DOHH2 (cell line): Measurements from ENCODE around the gene CNPY3.

Source experiments
- H3F3A ChIP-seq: fragments of 200-600 bp; sonication (generic), shearing (Covaris generic); 2 replicates; pipeline ENCODE4 v1.6.0; 2016; ENCODE audit warnings: antibody characterized with exemption, mild to moderate bottlenecking; ENCODE audit not compliant: control insufficient read depth, insufficient read depth
- H3K27ac ChIP-seq: fragments of 200-600 bp; sonication (generic); 2 replicates; pipeline ENCODE4 v1.5.1; 2014; ENCODE audit warnings: low read depth, mild to moderate bottlenecking, low read length, moderate library complexity
- H3K27me3 ChIP-seq: fragments of 200-600 bp; sonication (generic); 2 replicates; pipeline ENCODE4 v1.6.1; 2014; ENCODE audit warnings: mild to moderate bottlenecking, low read length, mixed read lengths; ENCODE audit not compliant: control insufficient read depth
- H3K36me3 ChIP-seq: fragments of 200-600 bp; sonication (generic); 2 replicates; pipeline ENCODE4 v1.6.1; 2014; ENCODE audit warnings: mild to moderate bottlenecking, low read length, moderate library complexity, mixed read lengths; ENCODE audit not compliant: control insufficient read depth
- H3K4me1 ChIP-seq: fragments of 200-600 bp; sonication (generic); 2 replicates; pipeline ENCODE4 v1.6.1; 2014; ENCODE audit warnings: mild to moderate bottlenecking, low read length, mixed read lengths; ENCODE audit not compliant: control insufficient read depth
- H3K4me2 ChIP-seq: fragments of 200-600 bp; sonication (generic); 2 replicates; pipeline ENCODE4 v1.6.0; 2014; ENCODE audit warnings: mild to moderate bottlenecking, low read length, moderate library complexity
- H3K4me3 ChIP-seq: fragments of 200-600 bp; sonication (generic); 2 replicates; pipeline ENCODE4 v1.5.1; 2014; ENCODE audit warnings: mild to moderate bottlenecking, low read length, mixed read lengths
- H3K79me2 ChIP-seq: fragments of 200-600 bp; sonication (generic); 2 replicates; pipeline ENCODE4 v1.6.1; 2014; ENCODE audit warnings: mild to moderate bottlenecking, low read length, mixed read lengths; ENCODE audit not compliant: control insufficient read depth
- H3K9me2 ChIP-seq: fragments of 200-600 bp; sonication (generic); replicated peaks from 2 replicates; pipeline ENCODE4 v1.6.1; 2014; ENCODE audit warnings: mild to moderate bottlenecking, low read length, mixed read lengths; ENCODE audit not compliant: control insufficient read depth
- H3K9me3 ChIP-seq: fragments of 200-600 bp; sonication (generic); 2 replicates; pipeline ENCODE4 v1.6.1; 2014; ENCODE audit warnings: antibody characterized with exemption, low read length, mixed read lengths; ENCODE audit not compliant: control insufficient read depth, insufficient read depth
- H4K20me1 ChIP-seq: fragments of 200-600 bp; sonication (generic); 2 replicates; pipeline ENCODE4 v1.6.0; 2014; ENCODE audit warnings: low read depth, mild to moderate bottlenecking, antibody characterized with exemption, low read length, moderate library complexity; ENCODE audit not compliant: control insufficient read depth, insufficient read depth
- EZH2phosphoT487 ChIP-seq: fragments of 200-600 bp; sonication (generic); IDR thresholded peaks from 2 replicates; pipeline ENCODE4 v1.6.1; 2017; ENCODE audit warnings: borderline replicate concordance, mild to moderate bottlenecking, antibody characterized with exemption, low read length, moderate library complexity, mixed read lengths
- TF ChIP-seq, protein P1 (sequence below): fragments of 200-600 bp; sonication (generic); IDR thresholded peaks from one replicate; pipeline ENCODE4 v1.5.1; 2014; ENCODE audit warnings: antibody characterized with exemption, mild to moderate bottlenecking, low read depth, low read length; ENCODE audit not compliant: poor library complexity, severe bottlenecking

Gene CNPY3

DNA sequence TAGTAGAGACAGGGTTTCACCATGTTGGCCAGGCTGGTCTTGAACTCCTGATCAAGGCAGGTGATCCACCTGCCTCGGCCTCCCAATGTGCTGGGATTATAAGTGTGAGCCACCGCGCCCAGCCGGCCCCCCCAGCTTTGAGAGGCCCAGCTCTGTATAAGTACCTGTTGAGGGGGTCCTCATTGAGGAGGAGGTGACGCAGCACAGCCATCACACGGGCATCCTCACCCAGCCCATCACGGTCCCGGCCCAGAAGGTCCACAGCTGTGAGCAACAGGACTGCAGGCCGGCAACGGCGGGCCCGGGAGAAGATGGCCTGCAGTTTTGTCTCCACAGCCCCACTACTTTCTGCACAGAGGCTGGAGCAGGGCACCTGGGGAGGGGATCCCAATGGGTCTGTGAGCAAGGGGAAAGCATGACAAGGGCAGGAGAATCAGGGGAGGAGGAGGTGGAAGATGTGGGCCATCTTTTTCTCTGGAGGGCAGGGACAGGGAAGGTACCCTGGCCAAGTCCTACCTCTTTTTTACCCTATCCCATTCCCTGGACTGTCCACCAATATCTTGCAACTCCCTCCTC, 38.9 kb downstream of the CNPY3 start:
- peaks cover 55% of the 10 kb centered on the region for H3K36me3 ChIP-seq
- no peaks in the 10 kb centered on the region for H3K9me2 ChIP-seq
- H3K9me3 ChIP-seq, result no peaks in the 10 kb centered on the region
- no peaks in the 10 kb centered on the region; the same call in 1 of the 2 replicates for H4K20me1 ChIP-seq
- TF ChIP-seq, protein P1, sequence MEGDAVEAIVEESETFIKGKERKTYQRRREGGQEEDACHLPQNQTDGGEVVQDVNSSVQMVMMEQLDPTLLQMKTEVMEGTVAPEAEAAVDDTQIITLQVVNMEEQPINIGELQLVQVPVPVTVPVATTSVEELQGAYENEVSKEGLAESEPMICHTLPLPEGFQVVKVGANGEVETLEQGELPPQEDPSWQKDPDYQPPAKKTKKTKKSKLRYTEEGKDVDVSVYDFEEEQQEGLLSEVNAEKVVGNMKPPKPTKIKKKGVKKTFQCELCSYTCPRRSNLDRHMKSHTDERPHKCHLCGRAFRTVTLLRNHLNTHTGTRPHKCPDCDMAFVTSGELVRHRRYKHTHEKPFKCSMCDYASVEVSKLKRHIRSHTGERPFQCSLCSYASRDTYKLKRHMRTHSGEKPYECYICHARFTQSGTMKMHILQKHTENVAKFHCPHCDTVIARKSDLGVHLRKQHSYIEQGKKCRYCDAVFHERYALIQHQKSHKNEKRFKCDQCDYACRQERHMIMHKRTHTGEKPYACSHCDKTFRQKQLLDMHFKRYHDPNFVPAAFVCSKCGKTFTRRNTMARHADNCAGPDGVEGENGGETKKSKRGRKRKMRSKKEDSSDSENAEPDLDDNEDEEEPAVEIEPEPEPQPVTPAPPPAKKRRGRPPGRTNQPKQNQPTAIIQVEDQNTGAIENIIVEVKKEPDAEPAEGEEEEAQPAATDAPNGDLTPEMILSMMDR, result no peak
- no peak for TF ChIP-seq EZH2phosphoT487
- no peaks in the 10 kb centered on the region for H3K27me3 ChIP-seq
- no peak overlapping the region for H3K4me2 ChIP-seq
- no peaks in the 10 kb centered on the region for H3F3A ChIP-seq
- no peaks in the 10 kb centered on the region for H3K4me1 ChIP-seq
- peaks cover 3% of the 10 kb centered on the region; the same call in 1 of the 2 replicates for H3K79me2 ChIP-seq
- no peak overlapping the region for H3K4me3 ChIP-seq
- no peak overlapping the region for H3K27ac ChIP-seq

DNA sequence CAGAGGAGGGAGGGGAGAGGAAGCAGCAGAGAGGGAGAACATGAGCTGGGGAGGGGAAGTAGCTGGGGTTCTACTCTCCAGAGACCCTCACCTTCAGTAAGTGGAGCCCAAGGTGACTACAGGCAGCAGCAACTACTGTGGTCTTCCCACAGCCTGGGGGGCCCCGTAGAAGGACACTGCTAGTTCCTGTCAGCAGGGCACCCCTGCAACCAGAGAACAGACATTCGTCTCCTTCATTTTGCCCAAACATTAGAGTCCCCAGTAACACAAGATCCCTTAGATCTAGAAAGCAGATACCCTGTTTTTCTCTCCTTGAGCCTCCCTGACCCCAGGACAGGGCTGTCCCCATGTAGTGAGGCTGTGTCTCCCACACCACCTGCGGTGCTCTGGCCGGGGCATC, 39.5 kb downstream of the CNPY3 start:
- Histone ChIP-seq H3K4me2 (no peak overlapping the region), H4K20me1 (no peaks in the 10 kb centered on the region; the same call in 1 of the 2 replicates), H3F3A (0 out of 2 replicates have a peak, but pooled peaks cover 2% of the 10 kb centered on the region), H3K36me3 (peaks cover 57% of the 10 kb centered on the region), H3K79me2 (peaks cover 4% of the 10 kb centered on the region), H3K9me3 (no peaks in the 10 kb centered on the region), H3K4me1 (no peaks in the 10 kb centered on the region), H3K9me2 (no peaks in the 10 kb centered on the region), H3K27me3 (no peaks in the 10 kb centered on the region), H3K4me3 (no peak overlapping the region), H3K27ac (no peak overlapping the region)
- TF ChIP-seq, protein P1, result no peak
- TF ChIP-seq EZH2phosphoT487, result no peak

DNA sequence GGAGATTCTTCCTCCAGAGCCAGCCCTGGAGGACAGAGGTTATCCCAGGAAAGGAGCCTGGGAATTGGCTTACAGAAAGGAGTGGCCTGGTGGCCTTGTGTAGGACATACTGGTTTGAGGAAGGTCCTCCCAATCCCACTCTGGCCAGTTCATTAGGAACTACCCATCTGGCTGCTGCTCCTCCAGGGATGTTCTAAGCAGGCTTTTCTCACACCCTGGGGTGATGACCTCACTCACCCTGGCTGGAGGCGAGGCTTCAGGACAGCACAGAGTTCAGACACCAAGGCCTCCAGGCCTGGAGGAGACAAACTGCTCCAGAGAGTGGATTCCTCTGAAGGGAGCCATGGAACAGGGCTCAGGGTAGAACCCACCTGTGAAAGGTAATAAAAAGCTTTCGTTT, 40.2 kb downstream of the CNPY3 start:
- Histone ChIP-seq H3K4me3 (no peak overlapping the region), H3K4me1 (no peaks in the 10 kb centered on the region), H3K36me3 (peaks cover 54% of the 10 kb centered on the region), H3K79me2 (peaks cover 7% of the 10 kb centered on the region), H4K20me1 (no peaks in the 10 kb centered on the region; the same call in 1 of the 2 replicates), H3K4me2 (no peak overlapping the region), H3K9me2 (no peaks in the 10 kb centered on the region), H3F3A (0 out of 2 replicates have a peak, but pooled peaks cover 2% of the 10 kb centered on the region), H3K27ac (no peak overlapping the region), H3K9me3 (no peaks in the 10 kb centered on the region), H3K27me3 (no peaks in the 10 kb centered on the region)
- no peak for TF ChIP-seq EZH2phosphoT487
- TF ChIP-seq, protein P1, result no peak
